ENCODE data around the gene CCDC78. TPM values are rescaled to one million over a fixed set of nuclear protein-coding genes. Genes with fewer than 3 reads are reported as not detected.

The CCDC78 gene
- total and polyA plus RNA-seq, 12 donors: 0.21 to 1.7 (median 0.55) TPM; not detected in 1

- Histone ChIP-seq H3K27me3 (peaks cover 0 to 14% (median under 1%) of the 10 kb centered on the region in 7 donors), H3K4me3 (peak overlapping the region; percentile 68 to 100 (median 94)), H3K27ac (peak overlapping the region in 8 of 10 donors; percentile 44 to 90 (median 84)), H3K9me3 (no peaks in the 10 kb centered on the region), H3K36me3 (peaks cover 0 to 46% (median 24%) of the 10 kb centered on the region in 9 donors), H3K4me1 (peaks cover 7 to 19% (median 15%) of the 10 kb centered on the region in 9 donors)
- intact Hi-C loops (cut with DNase I): loop anchor here in 2 of 10 donors (2.0 to 5.0 kb wide), 2 partner anchors 27 to 47 kb away; partner anchors contain the start of genes CHTF18 (in 1 of the 2) and RPUSD1 (in 1 of the 2)
- no peak for DNase-seq
- 43 to 46% methylated on average over 38 of the region's 38 CpGs for WGBS, 2 donors
- peak in 3 of 8 donors; percentile 1 to 19 (median 5) for ATAC-seq
- TF ChIP-seq CTCF (IDR thresholded peaks at IDR 0.05): no peak
Measured at GRCh38 chr16:739560-740458, 13.6 kb upstream of the CCDC78 start.

- Histone ChIP-seq H3K36me3 (peaks cover 0 to 74% (median 31%) of the 10 kb centered on the region in 9 donors), H3K4me1 (peaks cover 7 to 19% (median 15%) of the 10 kb centered on the region in 9 donors), H3K9me3 (no peaks in the 10 kb centered on the region), H3K27me3 (peaks cover 0 to 4% (median 0%) of the 10 kb centered on the region in 7 donors), H3K4me3 (no peak overlapping the region), H3K27ac (no peak overlapping the region)
- no peak for TF ChIP-seq CTCF (IDR thresholded peaks at IDR 0.05)
- no peak for ATAC-seq
- DNase-seq: no peak
- WGBS, 2 donors: 95% methylated on average over 29 of the region's 29 CpGs
- intact Hi-C loops (cut with DNase I): no loop called here
Measured at GRCh38 chr16:736936-737481, 10.8 kb upstream of the CCDC78 start.

- intact Hi-C loops (cut with DNase I): no loop called here
- 90 to 91% methylated on average over 13 of the region's 13 CpGs for WGBS, 2 donors
- H3K36me3 ChIP-seq: peaks cover 0 to 83% (median 34%) of the 10 kb centered on the region in 9 donors
- DNase-seq: no peak
- TF ChIP-seq CTCF (IDR thresholded peaks at IDR 0.05): no peak
- ATAC-seq: no peak
- H3K4me3 ChIP-seq: no peak overlapping the region
- H3K27me3 ChIP-seq: no peaks in the 10 kb centered on the region
- H3K9me3 ChIP-seq: no peaks in the 10 kb centered on the region
- H3K4me1 ChIP-seq: peaks cover 7 to 14% (median 11%) of the 10 kb centered on the region in 9 donors
- H3K27ac ChIP-seq: no peak overlapping the region
Measured at GRCh38 chr16:735982-736453, 9.8 kb upstream of the CCDC78 start.

Data from heart right ventricle (tissue), 16 donors.